Right lobe of liver (tissue), 6 donors: ENCODE results near the gene ALG14. TPM values are rescaled to one million over a fixed set of nuclear protein-coding genes. Genes with fewer than 3 reads are reported as not detected.
A peak's percentile ranks its signal among the peaks of the same experiment; 100 is the strongest.
"Not testable (repeated sequence)": the region's sequence is repeated elsewhere in the genome, so short reads cannot be mapped to it uniquely, and the experiment has no call there.

Experiments
- ATAC-seq, 4 donors: fragments of 200-7000 bp; cut with Tn5 transposase; one replicate each; pipeline ENCODE4 v1.9.1; 2020; ENCODE audit warnings: mild to moderate bottlenecking in 4 of 4, moderate library complexity in 4 of 4
- DNase-seq, 3 donors: peaks; one replicate each; pipeline ENCODE4 v3.0.0-alpha.2; 2020
- H3K27ac ChIP-seq, 3 donors: fragments of 200-600 bp; one replicate each; pipeline ENCODE4 v1.8.0; 2022
- H3K27me3 ChIP-seq, 2 donors: fragments of 200-600 bp; one replicate each; pipeline ENCODE4 v1.8.0; 2022
- H3K36me3 ChIP-seq, 4 donors: fragments of 200-600 bp; sonication (generic) in 1 of 4; one replicate each; pipeline versions ENCODE4 v1.5.1 to v1.8.0; 2017 to 2022; ENCODE audit warnings: control low read depth in 1 of 4
- H3K4me1 ChIP-seq, 4 donors: fragments of 200-600 bp; sonication (generic) in 1 of 4; one replicate each; pipeline versions ENCODE4 v1.5.1 to v1.8.0; 2017 to 2022; ENCODE audit warnings: control low read depth in 1 of 4
- H3K4me3 ChIP-seq, 3 donors: fragments of 200-600 bp; one replicate each; pipeline ENCODE4 v1.8.0; 2022
- H3K9me3 ChIP-seq, 4 donors: fragments of 200-600 bp; sonication (generic) in 1 of 4; one replicate each; pipeline versions ENCODE4 v1.5.1 to v1.8.0; 2017 to 2022; ENCODE audit warnings: control low read depth in 1 of 4
- CTCF ChIP-seq, 4 donors: fragments of 200-600 bp in 3 of 4; fragments of 450-650 bp in 1 of 4; IDR thresholded peaks; one replicate each; pipeline versions ENCODE4 v1.5.1 to v1.8.0; 2016 to 2022; ENCODE audit warnings: antibody characterized with exemption in 4 of 4, mild to moderate bottlenecking in 2 of 4
- POLR2A ChIP-seq: fragments of 450-650 bp; IDR thresholded peaks from one replicate; pipeline ENCODE4 v1.6.1; 2017; ENCODE audit warnings: antibody characterized with exemption, mild to moderate bottlenecking
- WGBS: methylation state at CpG from one replicate; pipeline ENCODE4 v1.1.6; 2018; ENCODE audit warnings: low coverage, low lambda C conversion rate; ENCODE audit not compliant: insufficient coverage; ENCODE audit errors: missing lambda C conversion rate; 5-methylcytosine and 5-hydroxymethylcytosine counted together
- intact Hi-C, 2 donors: fragments of 100-400 bp; cut with DNase I; formaldehyde crosslinking; loops; one replicate each; pipeline versions ENCODE4 v1.11.2 to v1.14.1; 2022
- total RNA-seq, 6 experiments: library from RNA; depleted of rRNA in 2 of 6; stranded (reverse); fragments of >200 nt in 2 of 6; fragmentation: NEBNext Ultra II Directional in 3 of 6; extraction: Animal tissue kit (Norgen Biotek cat#: 25700) in 3 of 6; gene quantifications; one replicate each; pipeline versions ENCODE4 v1.1.0 to v1.2.4, GENCODE V29; 2016 to 2023
- donor health status: DM: no; HTN: yes; CAD: no.
- donor health status: DM: no; HTN: no; CAD: no.
- donor health status: DM: no; HTN: no; CAD: no.
- donor health status: DM: no; HTN: yes; CAD: no.
- donor health status: DM: no; HTN: yes; CAD: no.

The ALG14 gene
- total RNA-seq, 6 experiments from 2014 or later = 1.5 to 8.3 (median 5.0) TPM

GRCh38 chr1:94949681-94950661 lies 122.8 kb downstream of the ALG14 start:
- DNase-seq = peak; percentile 45 to 80 (median 57)
- TF ChIP-seq POLR2A = no peak
- TF ChIP-seq CTCF (IDR thresholded peaks at IDR 0.05) = no peak
- Histone ChIP-seq H3K36me3 (no peaks in the 10 kb centered on the region), H3K27ac (peak overlapping the region; percentile 56 to 76 (median 70)), H3K9me3 (no peaks in the 10 kb centered on the region), H3K4me1 (peaks cover 0 to 40% (median 13%) of the 10 kb centered on the region in 4 donors), H3K4me3 (no peak overlapping the region), H3K27me3 (no peaks in the 10 kb centered on the region)
- ATAC-seq = peak; percentile 80 to 96 (median 91)
- 23% methylated on average over 2 of the region's 4 CpGs for WGBS
- intact Hi-C loops = no loop called here

- ATAC-seq (no peak), DNase-seq (no peak)
- Histone ChIP-seq H3K9me3 (no peaks in the 10 kb centered on the region), H3K27me3 (no peaks in the 10 kb centered on the region), H3K27ac (no peak overlapping the region), H3K4me1 (peaks cover 0 to 41% (median 14%) of the 10 kb centered on the region in 4 donors), H3K36me3 (no peaks in the 10 kb centered on the region), H3K4me3 (no peak overlapping the region)
- TF ChIP-seq CTCF (IDR thresholded peaks at IDR 0.05) (no peak), POLR2A (no peak)
- intact Hi-C loops = no loop called here
- WGBS = 63% methylated on average over 1 of the region's 1 CpG
Measured at GRCh38 chr1:94947437-94947836, 125.3 kb downstream of the ALG14 start.

- intact Hi-C loops = no loop called here
- no peak for TF ChIP-seq POLR2A
- TF ChIP-seq CTCF (IDR thresholded peaks at IDR 0.05) = no peak
Measured at GRCh38 chr1:94946886-94947285, 125.9 kb downstream of the ALG14 start.

GRCh38 chr1:94942171-94943128 lies 130.3 kb downstream of the ALG14 start:
- ATAC-seq = peak; percentile 86 to 94 (median 88)
- 24% methylated on average over 8 of the region's 8 CpGs for WGBS
- H3K27me3 ChIP-seq = no peaks in the 10 kb centered on the region
- H3K36me3 ChIP-seq = no peaks in the 10 kb centered on the region
- no peaks in the 10 kb centered on the region for H3K9me3 ChIP-seq
- peak in 1 of 3 donors; percentile 67 for DNase-seq
- intact Hi-C loops = no loop called here
- H3K4me1 ChIP-seq = peaks cover 0 to 31% (median 8%) of the 10 kb centered on the region in 4 donors
- H3K4me3 ChIP-seq = no peak overlapping the region
- H3K27ac ChIP-seq = peak overlapping the region; percentile 8 to 80 (median 54)
- TF ChIP-seq CTCF (IDR thresholded peaks at IDR 0.05) (no peak), POLR2A (no peak)

More at GRCh38 chr1:94946886-94947285, 125.9 kb downstream of the ALG14 start:
- H3K27me3 ChIP-seq = no peaks in the 10 kb centered on the region
- H3K4me1 ChIP-seq = peaks cover 0 to 42% (median 16%) of the 10 kb centered on the region in 4 donors
- DNase-seq (no peak), ATAC-seq (no peak)
- 46% methylated on average over 3 of the region's 3 CpGs for WGBS
- no peak overlapping the region for H3K27ac ChIP-seq
- no peaks in the 10 kb centered on the region for H3K9me3 ChIP-seq
- H3K4me3 ChIP-seq = no peak overlapping the region
- H3K36me3 ChIP-seq = no peaks in the 10 kb centered on the region

- H3K27ac ChIP-seq = peak overlapping the region in 2 of 3 donors; percentile 54 to 80
- H3K36me3 ChIP-seq, H3K4me3 ChIP-seq, intact Hi-C loops, H3K27me3 ChIP-seq, H3K9me3 ChIP-seq, DNase-seq: not testable (repeated sequence)
- ATAC-seq = peak in 2 of 4 donors; percentile 9 to 18
- 91% methylated on average over 1 of the region's 1 CpG for WGBS
- H3K4me1 ChIP-seq = peaks cover 0 to 32% (median 9%) of the 10 kb centered on the region in 4 donors
Measured at GRCh38 chr1:94941480-94941879, 131.3 kb downstream of the ALG14 start.
